Astrocyte (in vitro differentiated cells and primary cell): ENCODE measurements around the gene OLFM3.

ENCODE experiments used
- CTCF ChIP-seq: IDR thresholded peaks from 2 replicates; pipeline ENCODE4 v1.5.1; 2011; ENCODE audit warnings: low read depth, mild to moderate bottlenecking, inconsistent platforms, low read length, moderate library complexity; ENCODE audit not compliant: insufficient read depth
- EZH2 ChIP-seq: IDR thresholded peaks from 2 replicates; pipeline ENCODE4 v1.6.1; 2012; ENCODE audit warnings: mild to moderate bottlenecking, low read length, inconsistent platforms; ENCODE audit not compliant: insufficient read depth

- TF ChIP-seq CTCF, result no peak
- TF ChIP-seq EZH2, result no peak
Observed at GRCh38 chr1:101996825-101997465, at the start of gene OLFM3.
